Psoas muscle (tissue), 8 donors: ENCODE data around the gene KRT14. TPM values are rescaled to one million over a fixed set of nuclear protein-coding genes. Genes with fewer than 3 reads are reported as not detected.

ENCODE experiments used
- ATAC-seq, 4 donors: fragments of 200-7000 bp; cut with Tn5 transposase; one replicate each; pipeline ENCODE4 v1.9.1; 2020; ENCODE audit warnings: moderate library complexity in 3 of 4, mild to moderate bottlenecking in 2 of 4
- DNase-seq, 2 donors: peaks; one replicate each; pipeline ENCODE4 v3.0.0-alpha.2; 2020
- H3K27ac ChIP-seq: fragments of 200-600 bp; one replicate; pipeline ENCODE4 v1.8.0; 2022
- H3K27me3 ChIP-seq, 3 donors: fragments of 200-600 bp in 1 of 3; one replicate each; pipeline versions ENCODE4 v1.6.1 to v1.8.0; 2013 to 2022; ENCODE audit warnings: low read length in 2 of 3, mild to moderate bottlenecking in 2 of 3, moderate library complexity in 1 of 3; ENCODE audit not compliant: insufficient read depth in 3 of 3
- H3K36me3 ChIP-seq, 2 donors: fragments of 200-600 bp in 1 of 2; one replicate each; pipeline versions ENCODE4 v1.6.1 to v1.8.0; 2013 to 2022; ENCODE audit warnings: low read depth in 1 of 2, mild to moderate bottlenecking in 1 of 2, moderate library complexity in 1 of 2; ENCODE audit not compliant: insufficient read depth in 1 of 2
- H3K4me1 ChIP-seq: fragments of 200-600 bp; one replicate; pipeline ENCODE4 v1.8.0; 2022
- H3K4me3 ChIP-seq: fragments of 200-600 bp; one replicate; pipeline ENCODE4 v1.8.0; 2022; ENCODE audit warnings: mild to moderate bottlenecking
- H3K9me3 ChIP-seq: fragments of 200-600 bp; one replicate; pipeline ENCODE4 v1.8.0; 2022
- CTCF ChIP-seq: fragments of 200-600 bp; IDR thresholded peaks from one replicate; pipeline ENCODE4 v1.8.0; 2022; ENCODE audit warnings: antibody characterized with exemption
- WGBS, 3 donors: extraction: QIAGEN DNeasy Blood & Tissue Kit; methylation state at CpG; one replicate each; pipeline versions ENCODE4 v1.1.6 to v1.1.7; 2013; 5-methylcytosine and 5-hydroxymethylcytosine counted together
- intact Hi-C, 2 donors: fragments of 100-400 bp; cut with DNase I; formaldehyde crosslinking; loops; one replicate each; pipeline versions ENCODE4 v1.11.0 to v1.14.2; 2022
- polyA plus RNA-seq, 3 donors: library from polyadenylated mRNA; stranded (reverse); fragments of 200-250 nt; gene quantifications; one replicate each; pipeline ENCODE4 v1.2.3, GENCODE V29; 2013
- total RNA-seq, 4 donors: library from RNA; stranded (reverse); fragmentation: NEBNext Ultra II Directional in 2 of 4; extraction: Animal tissue kit (Norgen Biotek cat#: 25700) in 2 of 4; gene quantifications; one replicate each; pipeline versions ENCODE4 v1.2.1 to v1.2.4, GENCODE V29; 2021 to 2023
- donor health status: healthy with polysubstance abuse.
- donor health status: DM: no; HTN: no; CAD: no; lungs with moderate emphysema.
- donor health status: Bipolar disorder and iron deficiency.
- donor health status: healthy.
- donor health status: DM: yes; HTN: yes; CAD: no.
- donor health status: DM: no; HTN: no; CAD: no.
- donor health status: DM: no; HTN: no; CAD: no.
- donor health status: DM: yes; HTN: yes; CAD: no.

Gene KRT14
- total and polyA plus RNA-seq, 7 donors, result 0.03 to 0.54 (median 0.17) TPM; not detected in 2

- intact Hi-C loops, result loop anchor here in 1 of 2 donors (10.0 kb wide), 1 partner anchor 648 kb away; no protein-coding TSS in a partner anchor
- peaks cover 6% of the 10 kb centered on the region for H3K4me1 ChIP-seq
- H3K27ac ChIP-seq, result no peak overlapping the region
- peaks cover 0 to 14% (median 2%) of the 10 kb centered on the region in 3 donors for H3K27me3 ChIP-seq
- DNase-seq (no peak), ATAC-seq (no peak)
- H3K36me3 ChIP-seq, result no peaks in the 10 kb centered on the region
- H3K9me3 ChIP-seq, result no peaks in the 10 kb centered on the region
- H3K4me3 ChIP-seq, result no peak overlapping the region
- 85 to 88% (median 86%) methylated on average over 4 of the region's 4 CpGs for WGBS, 3 donors
- TF ChIP-seq CTCF, result no peak
Measured at GRCh38 chr17:41553176-41553575, 33.5 kb downstream of the KRT14 start.

GRCh38 chr17:41552455-41552854 is 34.2 kb downstream of the KRT14 start:
- H3K9me3 ChIP-seq, result no peaks in the 10 kb centered on the region
- TF ChIP-seq CTCF, result no peak
- ATAC-seq, result no peak
- WGBS, 3 donors, result 91 to 95% (median 92%) methylated on average over 5 of the region's 5 CpGs
- no peaks in the 10 kb centered on the region for H3K36me3 ChIP-seq
- peaks cover 6% of the 10 kb centered on the region for H3K4me1 ChIP-seq
- H3K4me3 ChIP-seq, result no peak overlapping the region
- peaks cover 0 to 14% (median 2%) of the 10 kb centered on the region in 3 donors for H3K27me3 ChIP-seq
- intact Hi-C loops, result loop anchor here in 1 of 2 donors (10.0 kb wide), 1 partner anchor 648 kb away; no protein-coding TSS in a partner anchor
- H3K27ac ChIP-seq, result no peak overlapping the region
- no peak for DNase-seq

GRCh38 chr17:41551365-41551764 is 35.3 kb downstream of the KRT14 start:
- no peak for TF ChIP-seq CTCF

GRCh38 chr17:41549596-41550039 is 37.1 kb downstream of the KRT14 start:
- 76 to 83% (median 80%) methylated on average over 8 of the region's 8 CpGs for WGBS, 3 donors
- ATAC-seq (no peak), DNase-seq (no peak)
- Histone ChIP-seq H3K27ac (no peak overlapping the region), H3K4me1 (peaks cover 6% of the 10 kb centered on the region), H3K27me3 (peaks cover 0 to 10% (median 2%) of the 10 kb centered on the region in 3 donors), H3K9me3 (no peaks in the 10 kb centered on the region), H3K36me3 (no peaks in the 10 kb centered on the region), H3K4me3 (no peak overlapping the region)
- TF ChIP-seq CTCF, result no peak
- intact Hi-C loops, result loop anchor here (1.0 to 10.0 kb wide), 6 partner anchors 97 to 645 kb away; no protein-coding TSS in a partner anchor

More at GRCh38 chr17:41551365-41551764, 35.3 kb downstream of the KRT14 start:
- intact Hi-C loops, result loop anchor here in 1 of 2 donors (10.0 kb wide), 1 partner anchor 647 kb away; no protein-coding TSS in a partner anchor
- peaks cover 6% of the 10 kb centered on the region for H3K4me1 ChIP-seq
- peaks cover 0 to 11% (median 2%) of the 10 kb centered on the region in 3 donors for H3K27me3 ChIP-seq
- no peak overlapping the region for H3K4me3 ChIP-seq
- WGBS, 3 donors, result 62 to 69% (median 64%) methylated on average over 5 of the region's 5 CpGs
- DNase-seq (no peak), ATAC-seq (no peak)
- no peak overlapping the region for H3K27ac ChIP-seq
- H3K9me3 ChIP-seq, result no peaks in the 10 kb centered on the region
- H3K36me3 ChIP-seq, result no peaks in the 10 kb centered on the region
